Measurements from ENCODE around the gene RBM19.

Gene RBM19

GRCh38 chr12:113983777-113984448 lies 17.8 kb upstream of the RBM19 start:
- TF ChIP-seq CTCF (conservative IDR thresholded peaks at IDR 0.05) = no peak
- no peak overlapping the region for H3K27ac ChIP-seq

- TF ChIP-seq CTCF (conservative IDR thresholded peaks at IDR 0.05) = no peak
- no peak overlapping the region for H3K27ac ChIP-seq
Observed at GRCh38 chr12:113983265-113983664, 17.1 kb upstream of the RBM19 start.

- TF ChIP-seq CTCF (conservative IDR thresholded peaks at IDR 0.05) = no peak
Observed at GRCh38 chr12:113981876-113982275, 15.8 kb upstream of the RBM19 start.

GRCh38 chr12:113980537-113981337 lies 14.6 kb upstream of the RBM19 start:
- TF ChIP-seq CTCF (conservative IDR thresholded peaks at IDR 0.05) = peak; percentile 99
- no peak overlapping the region for H3K27ac ChIP-seq

More at GRCh38 chr12:113981876-113982275, 15.8 kb upstream of the RBM19 start:
- H3K27ac ChIP-seq = no peak overlapping the region

GRCh38 chr12:113980054-113980453 lies 13.9 kb upstream of the RBM19 start:
- no peak overlapping the region for H3K27ac ChIP-seq
- no peak for TF ChIP-seq CTCF (conservative IDR thresholded peaks at IDR 0.05)

GRCh38 chr12:113978080-113978479 lies 12.0 kb upstream of the RBM19 start:
- TF ChIP-seq CTCF (conservative IDR thresholded peaks at IDR 0.05) = no peak
- H3K27ac ChIP-seq = no peak overlapping the region

GRCh38 chr12:113974006-113974405 lies 7.9 kb upstream of the RBM19 start:
- TF ChIP-seq CTCF (conservative IDR thresholded peaks at IDR 0.05) = no peak

More at GRCh38 chr12:113974006-113974405, 7.9 kb upstream of the RBM19 start:
- no peak overlapping the region for H3K27ac ChIP-seq

Measured in VCaP (cell line).